ENCODE data around the gene RBP2. TPM values are rescaled to one million over a fixed set of nuclear protein-coding genes. Genes with fewer than 3 reads are reported as not detected.

Gene RBP2
- total and polyA plus RNA-seq, 10 of the 15 experiments (the other 5 are each of a cell fraction or from before 2014, with no cell fraction given) = not detected

DNA sequence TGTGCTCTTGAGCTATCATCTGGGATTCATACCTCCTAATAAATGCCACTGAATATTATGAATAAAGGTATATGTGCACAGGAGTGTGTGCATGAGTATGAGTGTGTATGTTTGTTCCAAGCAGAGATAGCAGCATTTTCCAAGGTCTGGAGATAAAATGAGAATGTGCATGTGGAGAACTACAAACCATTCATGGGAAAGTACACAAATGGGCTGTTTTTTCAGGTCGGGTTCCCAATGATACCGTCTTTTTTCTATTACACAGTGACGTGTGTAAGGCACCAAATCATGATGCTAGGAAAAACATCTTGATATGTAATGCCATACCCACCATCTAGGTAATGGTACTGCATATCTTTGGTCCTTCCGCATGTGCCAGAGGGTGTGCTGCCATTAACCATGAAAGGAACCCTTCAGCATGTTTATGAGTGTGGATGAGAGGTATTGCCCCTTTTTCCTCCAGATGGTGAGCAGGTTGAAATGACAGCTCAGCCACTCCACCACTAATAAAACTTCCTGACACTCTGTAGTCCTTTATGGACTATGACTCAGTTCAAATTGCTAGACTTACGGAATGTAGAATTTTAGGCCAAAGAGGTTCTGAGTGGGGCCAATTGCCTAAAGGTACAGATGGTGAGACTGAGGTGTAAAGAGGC, 50.4 kb downstream of the RBP2 start (continued):
- no peak for TF ChIP-seq ZZZ3 (IDR thresholded peaks at IDR 0.05; ENCODE audit: control insufficient read depth, insufficient read length, low read depth)
- TF ChIP-seq EED (IDR thresholded peaks at IDR 0.05; ENCODE audit: low read depth) = no peak

GRCh38 chr3:139423232-139423631, 53.1 kb downstream of the RBP2 start:
- Histone ChIP-seq H3K4me2 (ENCODE audit: control insufficient read depth, insufficient read depth) (no peak overlapping the region), H2AFZ (ENCODE audit: control insufficient read depth, low read depth, low read length) (no peak overlapping the region), H3K79me2 (ENCODE audit: control insufficient read depth, insufficient read depth, low read length) (no peaks in the 10 kb centered on the region), H3K36me3 (ENCODE audit: control insufficient read depth in 2 of 2, insufficient read depth in 2 of 2, low read length in 1 of 2) (no peaks in the 10 kb centered on the region; a peak in 1 of 4 replicates), H3K4me1 (ENCODE audit: control insufficient read depth, insufficient read depth, low read length) (no peaks in the 10 kb centered on the region), H3K27ac (ENCODE audit: control insufficient read depth, insufficient read depth) (no peak overlapping the region), H4K20me1 (ENCODE audit: control insufficient read depth, insufficient read depth) (no peaks in the 10 kb centered on the region), H3K9ac (ENCODE audit: control insufficient read depth, insufficient read depth, low read length) (no peak overlapping the region), H3K4me3 (no peak overlapping the region), H3K9me3 (replicated peaks; ENCODE audit: control insufficient read depth, insufficient read depth, low read length) (no peaks in the 10 kb centered on the region), H3K27me3 (replicated peaks in 1 of 2; ENCODE audit: control insufficient read depth in 2 of 2, insufficient read depth in 2 of 2, low read length in 1 of 2) (no peaks in the 10 kb centered on the region)
- in situ Hi-C loops (cut with MboI) (no loop called here), intact Hi-C loops (cut with micrococcal nuclease; ENCODE audit: unreplicated experiment) (no loop called here)
- SMC1A ChIA-PET (ENCODE audit: uncharacterized antibody, unreplicated experiment) = no interaction called here
- BruUV-seq (replicated peaks) = no TSS peak
- ATAC-seq = no peak
- POLR2A ChIA-PET = no interaction called here
- FAIRE-seq = no peak
- no peak for DNase-seq (ENCODE audit: low read depth, low spot score)
- CTCF ChIA-PET = no interaction called here
- RAD21 ChIA-PET (ENCODE audit: unreplicated experiment) = no interaction called here
- 94% methylated on average over 2 of the region's 2 CpGs for WGBS (ENCODE audit: insufficient coverage, insufficient replicate concordance, low lambda C conversion rate, missing lambda C conversion rate)
- TF ChIP-seq HSF1 (IDR thresholded peaks at IDR 0.05; ENCODE audit: low read depth, low read length) (no peak), SREBF2 (IDR thresholded peaks at IDR 0.05; ENCODE audit: low read length) (no peak), MYC (IDR thresholded peaks at IDR 0.05; ENCODE audit: insufficient read depth, insufficient read length, insufficient replicate concordance, low read length, severe bottlenecking) (no peak), NBN (IDR thresholded peaks at IDR 0.05) (no peak), CBFB (IDR thresholded peaks at IDR 0.05; ENCODE audit: low read depth) (no peak), TBL1XR1 (IDR thresholded peaks at IDR 0.05; ENCODE audit: low read depth, low read length) (no peak), ZNF207 (IDR thresholded peaks at IDR 0.05; ENCODE audit: borderline replicate concordance) (no peak), NR2C1 (IDR thresholded peaks at IDR 0.05) (no peak), ATF7 (IDR thresholded peaks at IDR 0.05; ENCODE audit: low read depth) (no peak), FOS (IDR thresholded peaks at IDR 0.05; ENCODE audit: borderline replicate concordance, extremely low read depth, insufficient read length) (no peak), CHD2 (IDR thresholded peaks at IDR 0.05; ENCODE audit: borderline replicate concordance, low read depth, low read length) (no peak), RELA (IDR thresholded peaks at IDR 0.05; ENCODE audit: borderline replicate concordance, partially characterized antibody) (no peak)
- TF ChIP-seq, protein P1, sequence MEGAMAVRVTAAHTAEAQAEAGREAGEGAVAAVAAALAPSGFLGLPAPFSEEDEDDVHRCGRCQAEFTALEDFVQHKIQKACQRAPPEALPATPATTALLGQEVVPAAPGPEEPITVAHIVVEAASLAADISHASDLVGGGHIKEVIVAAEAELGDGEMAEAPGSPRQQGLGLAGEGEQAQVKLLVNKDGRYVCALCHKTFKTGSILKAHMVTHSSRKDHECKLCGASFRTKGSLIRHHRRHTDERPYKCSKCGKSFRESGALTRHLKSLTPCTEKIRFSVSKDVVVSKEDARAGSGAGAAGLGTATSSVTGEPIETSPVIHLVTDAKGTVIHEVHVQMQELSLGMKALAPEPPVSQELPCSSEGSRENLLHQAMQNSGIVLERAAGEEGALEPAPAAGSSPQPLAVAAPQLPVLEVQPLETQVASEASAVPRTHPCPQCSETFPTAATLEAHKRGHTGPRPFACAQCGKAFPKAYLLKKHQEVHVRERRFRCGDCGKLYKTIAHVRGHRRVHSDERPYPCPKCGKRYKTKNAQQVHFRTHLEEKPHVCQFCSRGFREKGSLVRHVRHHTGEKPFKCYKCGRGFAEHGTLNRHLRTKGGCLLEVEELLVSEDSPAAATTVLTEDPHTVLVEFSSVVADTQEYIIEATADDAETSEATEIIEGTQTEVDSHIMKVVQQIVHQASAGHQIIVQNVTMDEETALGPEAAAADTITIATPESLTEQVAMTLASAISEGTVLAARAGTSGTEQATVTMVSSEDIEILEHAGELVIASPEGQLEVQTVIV (IDR thresholded peaks at IDR 0.05; ENCODE audit: borderline replicate concordance, partially characterized antibody) = no peak
- TF ChIP-seq, protein P2, sequence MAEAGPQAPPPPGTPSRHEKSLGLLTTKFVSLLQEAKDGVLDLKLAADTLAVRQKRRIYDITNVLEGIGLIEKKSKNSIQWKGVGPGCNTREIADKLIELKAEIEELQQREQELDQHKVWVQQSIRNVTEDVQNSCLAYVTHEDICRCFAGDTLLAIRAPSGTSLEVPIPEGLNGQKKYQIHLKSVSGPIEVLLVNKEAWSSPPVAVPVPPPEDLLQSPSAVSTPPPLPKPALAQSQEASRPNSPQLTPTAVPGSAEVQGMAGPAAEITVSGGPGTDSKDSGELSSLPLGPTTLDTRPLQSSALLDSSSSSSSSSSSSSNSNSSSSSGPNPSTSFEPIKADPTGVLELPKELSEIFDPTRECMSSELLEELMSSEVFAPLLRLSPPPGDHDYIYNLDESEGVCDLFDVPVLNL (IDR thresholded peaks at IDR 0.05; ENCODE audit: low read depth, low read length) = no peak

All from GM12878 (cell line).